Nephron progenitor cell (in vitro differentiated cells): ENCODE measurements around the gene CPT1B.

Source experiments
- DNase-seq: peaks from one replicate; pipeline ENCODE4 v3.0.0; 2021
- H3K27ac Mint-ChIP-seq: 2 replicates; pipeline ENCODE4 v1.8.0; 2021; ENCODE audit warnings: mild to moderate bottlenecking, moderate library complexity, mixed read lengths
- H3K27me3 Mint-ChIP-seq: 2 replicates; pipeline ENCODE4 v1.8.0; 2021; ENCODE audit warnings: mild to moderate bottlenecking, low read depth, mixed read lengths; ENCODE audit not compliant: poor library complexity
- H3K36me3 Mint-ChIP-seq: 2 replicates; pipeline ENCODE4 v1.8.0; 2021; ENCODE audit warnings: low read depth, mixed read lengths
- H3K4me1 Mint-ChIP-seq: 2 replicates; pipeline ENCODE4 v1.8.0; 2021; ENCODE audit warnings: mixed read lengths
- H3K4me3 Mint-ChIP-seq: 2 replicates; pipeline ENCODE4 v1.8.0; 2021; ENCODE audit warnings: mild to moderate bottlenecking, moderate library complexity, mixed read lengths
- H3K9me3 Mint-ChIP-seq: 2 replicates; pipeline ENCODE4 v1.8.0; 2021; ENCODE audit warnings: mild to moderate bottlenecking, moderate library complexity, mixed read lengths
- CTCF ChIP-seq: fragments of 200-600 bp; sonication (generic); IDR thresholded peaks from 2 replicates; pipeline ENCODE4 v1.5.0; 2021; ENCODE audit warnings: antibody characterized with exemption

CPT1B gene

DNA sequence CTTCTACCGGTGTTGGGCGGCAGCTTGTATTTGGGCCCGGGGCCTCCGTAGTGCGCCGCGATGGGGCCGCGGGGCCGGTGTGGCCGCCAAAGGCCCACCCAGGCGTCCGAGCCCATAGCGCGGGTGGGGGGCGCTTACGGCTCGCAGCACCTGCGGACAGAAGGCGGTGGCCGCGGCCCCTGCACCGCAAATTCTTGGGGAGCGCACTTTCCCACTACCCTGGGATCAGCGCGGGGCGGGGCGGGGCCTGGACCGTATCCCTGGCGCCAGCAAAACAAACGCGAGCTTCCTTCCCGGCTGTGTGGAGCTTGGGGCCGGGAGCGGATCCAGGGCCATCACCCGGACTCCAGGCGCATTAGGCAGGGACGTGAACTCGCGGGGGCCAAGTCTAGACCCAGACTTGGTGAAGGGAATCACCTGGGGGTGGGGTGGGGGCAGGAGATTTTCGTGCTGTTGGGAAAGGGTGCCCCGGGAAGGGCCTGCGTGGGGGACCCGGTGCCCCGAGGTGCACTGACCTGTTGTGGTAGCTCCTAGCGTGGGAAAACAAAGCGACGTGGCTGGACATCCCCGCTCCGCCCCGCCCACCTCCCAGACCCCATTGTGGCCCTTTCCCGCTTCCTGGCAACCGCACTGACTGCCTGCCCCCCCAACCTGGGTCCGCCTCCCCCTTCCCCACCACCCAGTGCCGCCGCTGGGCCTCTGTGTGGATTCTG is 46.1 kb downstream of the CPT1B start:
- Mint-ChIP-seq H3K36me3 (peaks cover 8% of the 10 kb centered on the region), H3K4me3 (peak overlapping the region; percentile 65), H3K4me1 (peaks cover 33% of the 10 kb centered on the region), H3K9me3 (no peaks in the 10 kb centered on the region), H3K27ac (no peak overlapping the region), H3K27me3 (peaks cover 55% of the 10 kb centered on the region)
- TF ChIP-seq CTCF: no peak
- peak; percentile 74 for DNase-seq

DNA sequence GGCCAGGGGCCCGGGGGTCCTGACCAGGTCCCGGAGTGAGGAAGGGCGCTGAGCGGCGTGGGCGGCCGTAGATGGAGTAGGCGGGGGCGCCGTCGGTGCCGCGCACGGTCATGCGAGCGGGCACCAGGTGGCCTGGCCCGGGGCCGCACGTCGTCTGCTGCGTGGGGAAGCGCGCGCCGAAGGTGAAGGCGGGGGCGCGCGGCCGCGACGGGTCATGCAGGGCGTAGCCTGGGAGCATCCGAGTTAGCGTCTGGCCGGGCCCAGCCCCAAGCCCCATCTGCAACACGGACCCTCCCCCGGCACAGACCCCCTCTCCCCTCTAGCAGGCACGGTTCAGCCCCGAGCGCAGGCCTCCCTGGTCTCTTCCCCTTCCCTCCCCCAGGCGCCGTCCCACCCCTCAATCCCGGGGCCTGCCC is 46.7 kb downstream of the CPT1B start:
- peak; percentile 43 for DNase-seq
- H3K27me3 Mint-ChIP-seq: peaks cover 52% of the 10 kb centered on the region
- no peak for TF ChIP-seq CTCF

GRCh38 chr22:50530877-50531545 is 47.2 kb downstream of the CPT1B start:
- Mint-ChIP-seq H3K4me3 (peak overlapping the region; percentile 70), H3K4me1 (peaks cover 39% of the 10 kb centered on the region), H3K27me3 (peaks cover 52% of the 10 kb centered on the region), H3K36me3 (peaks cover 8% of the 10 kb centered on the region), H3K9me3 (no peaks in the 10 kb centered on the region), H3K27ac (no peak overlapping the region)
- TF ChIP-seq CTCF: no peak
- DNase-seq: peak; percentile 70

More for the DNA sequence above, 46.7 kb downstream of the CPT1B start:
- H3K27ac Mint-ChIP-seq: no peak overlapping the region
- H3K9me3 Mint-ChIP-seq: no peaks in the 10 kb centered on the region
- peak overlapping the region; percentile 70 for H3K4me3 Mint-ChIP-seq
- H3K36me3 Mint-ChIP-seq: peaks cover 8% of the 10 kb centered on the region
- H3K4me1 Mint-ChIP-seq: peaks cover 39% of the 10 kb centered on the region

GRCh38 chr22:50530580-50530876 is 47.7 kb downstream of the CPT1B start:
- Mint-ChIP-seq H3K4me3 (peak overlapping the region; percentile 61), H3K27ac (no peak overlapping the region), H3K9me3 (no peaks in the 10 kb centered on the region), H3K36me3 (peaks cover 8% of the 10 kb centered on the region), H3K4me1 (peaks cover 39% of the 10 kb centered on the region), H3K27me3 (peaks cover 52% of the 10 kb centered on the region)
- no peak for TF ChIP-seq CTCF
- DNase-seq: no peak

- peak within 1 kb of the TSS; percentile 70 for H3K4me3 Mint-ChIP-seq
- peaks cover 52% of the 10 kb centered on the region for H3K27me3 Mint-ChIP-seq
- H3K27ac Mint-ChIP-seq: no peak within 1 kb of the TSS
- H3K36me3 Mint-ChIP-seq: peaks cover 8% of the 10 kb centered on the region
- peak; percentile 42 for DNase-seq
- TF ChIP-seq CTCF: no peak
- no peaks in the 10 kb centered on the region for H3K9me3 Mint-ChIP-seq
- H3K4me1 Mint-ChIP-seq: peaks cover 39% of the 10 kb centered on the region
Observed at GRCh38 chr22:50529897-50530579, 48.2 kb downstream of the CPT1B start, which contains the start of gene TYMP. TYMP (minus strand) TSS chr22:50530012; CDS start chr22:50529709, 303 bp downstream.
